ENCODE measurements around the gene NEK7.
"Not testable (repeated sequence)": the region's sequence is repeated elsewhere in the genome, so short reads cannot be mapped to it uniquely, and the experiment has no call there.

The NEK7 gene

DNA sequence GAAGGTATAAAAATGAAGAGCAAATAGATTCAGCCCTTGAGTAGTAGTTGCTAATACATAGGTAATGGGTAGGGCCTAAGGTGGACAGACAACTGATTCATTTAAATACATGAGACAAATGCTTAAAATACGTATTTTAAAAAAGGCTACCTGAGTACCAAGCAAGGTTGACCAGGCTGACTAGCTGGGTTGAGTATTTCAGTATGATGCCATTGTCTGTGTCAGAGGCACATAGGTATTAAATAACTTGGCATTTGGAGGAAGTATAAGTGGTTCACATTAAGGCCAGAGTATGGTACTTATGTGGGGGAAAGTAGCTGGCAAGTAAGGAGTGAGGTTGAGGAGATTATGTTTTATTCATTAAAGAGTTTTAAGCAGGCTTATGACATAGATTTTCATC, 19.4 kb downstream of the NEK7 start:
- no peak overlapping the region for H3K4me3 ChIP-seq (ENCODE audit: low read length)
- H3K9ac ChIP-seq (ENCODE audit: low read length), result no peak overlapping the region
- no peaks in the 10 kb centered on the region for H3K27me3 ChIP-seq (ENCODE audit: control insufficient read depth, insufficient read depth, low read length)
- H3K4me1 ChIP-seq (ENCODE audit: control insufficient read depth, low read depth, low read length), result peaks cover 8% of the 10 kb centered on the region
- no peaks in the 10 kb centered on the region for H3K9me3 ChIP-seq (ENCODE audit: control insufficient read depth, low read depth, low read length)
- no peak overlapping the region for H3K27ac ChIP-seq (ENCODE audit: low read length)
- no peaks in the 10 kb centered on the region for H3K36me3 ChIP-seq (ENCODE audit: control insufficient read depth, low read depth, low read length)

DNA sequence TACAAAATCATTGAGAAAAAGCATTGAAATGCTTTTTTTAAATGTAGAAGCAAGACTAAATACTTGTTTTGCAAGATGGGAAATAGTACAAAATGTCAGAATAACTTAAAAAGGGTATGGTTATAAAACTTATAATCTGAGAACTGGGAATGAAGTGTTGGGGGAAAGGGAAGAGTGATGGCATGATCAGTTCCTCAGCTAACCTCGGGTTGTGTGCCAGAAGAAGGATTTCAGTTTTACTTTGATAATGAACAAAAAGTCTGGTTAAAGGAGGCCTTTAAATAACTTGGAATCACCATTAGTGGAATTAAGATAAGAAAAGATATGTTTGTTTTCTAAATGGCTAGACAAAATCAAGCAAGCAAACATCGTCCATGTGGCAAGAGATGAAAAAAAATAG, 20.7 kb downstream of the NEK7 start:
- Histone ChIP-seq H3K9ac (ENCODE audit: low read length) (no peak overlapping the region), H3K4me3 (ENCODE audit: low read length) (no peak overlapping the region), H3K9me3 (ENCODE audit: control insufficient read depth, low read depth, low read length) (no peaks in the 10 kb centered on the region), H3K4me1 (ENCODE audit: control insufficient read depth, low read depth, low read length) (peaks cover 8% of the 10 kb centered on the region), H3K36me3 (ENCODE audit: control insufficient read depth, low read depth, low read length) (no peaks in the 10 kb centered on the region), H3K27ac (ENCODE audit: low read length) (no peak overlapping the region), H3K27me3 (ENCODE audit: control insufficient read depth, insufficient read depth, low read length) (no peaks in the 10 kb centered on the region)

- Histone ChIP-seq H3K27me3 (ENCODE audit: control insufficient read depth, insufficient read depth, low read length) (no peaks in the 10 kb centered on the region), H3K4me1 (ENCODE audit: control insufficient read depth, low read depth, low read length) (peaks cover 8% of the 10 kb centered on the region), H3K9me3 (ENCODE audit: control insufficient read depth, low read depth, low read length) (no peaks in the 10 kb centered on the region), H3K4me3 (ENCODE audit: low read length) (no peak overlapping the region), H3K9ac (ENCODE audit: low read length) (no peak overlapping the region), H3K27ac (ENCODE audit: low read length) (no peak overlapping the region), H3K36me3 (ENCODE audit: control insufficient read depth, low read depth, low read length) (no peaks in the 10 kb centered on the region)
Measured at GRCh38 chr1:198178615-198179014, 21.8 kb downstream of the NEK7 start.

GRCh38 chr1:198179556-198179981, 22.8 kb downstream of the NEK7 start:
- Histone ChIP-seq H3K4me1 (ENCODE audit: control insufficient read depth, low read depth, low read length) (peaks cover 8% of the 10 kb centered on the region), H3K4me3 (ENCODE audit: low read length) (no peak overlapping the region), H3K9ac (ENCODE audit: low read length) (no peak overlapping the region), H3K9me3 (ENCODE audit: control insufficient read depth, low read depth, low read length) (no peaks in the 10 kb centered on the region), H3K27ac (ENCODE audit: low read length) (peak overlapping the region; percentile 36), H3K36me3 (ENCODE audit: control insufficient read depth, low read depth, low read length) (no peaks in the 10 kb centered on the region), H3K27me3 (ENCODE audit: control insufficient read depth, insufficient read depth, low read length) (no peaks in the 10 kb centered on the region)

GRCh38 chr1:198183605-198184004, 26.8 kb downstream of the NEK7 start:
- Histone ChIP-seq H3K4me1 (ENCODE audit: control insufficient read depth, low read depth, low read length) (peaks cover 8% of the 10 kb centered on the region), H3K27ac (ENCODE audit: low read length) (no peak overlapping the region), H3K4me3 (ENCODE audit: low read length) (no peak overlapping the region), H3K27me3 (ENCODE audit: control insufficient read depth, insufficient read depth, low read length) (no peaks in the 10 kb centered on the region), H3K9ac (ENCODE audit: low read length) (no peak overlapping the region), H3K9me3 (ENCODE audit: control insufficient read depth, low read depth, low read length) (no peaks in the 10 kb centered on the region), H3K36me3 (ENCODE audit: control insufficient read depth, low read depth, low read length) (no peaks in the 10 kb centered on the region)

- Histone ChIP-seq H3K4me1 (ENCODE audit: control insufficient read depth, low read depth, low read length) (peaks cover 4% of the 10 kb centered on the region), H3K9me3 (ENCODE audit: control insufficient read depth, low read depth, low read length) (no peaks in the 10 kb centered on the region), H3K27ac (ENCODE audit: low read length) (no peak overlapping the region), H3K9ac (ENCODE audit: low read length) (no peak overlapping the region), H3K27me3 (ENCODE audit: control insufficient read depth, insufficient read depth, low read length) (no peaks in the 10 kb centered on the region), H3K4me3 (ENCODE audit: low read length) (no peak overlapping the region), H3K36me3 (ENCODE audit: control insufficient read depth, low read depth, low read length) (no peaks in the 10 kb centered on the region)
Measured at GRCh38 chr1:198184516-198184915, 27.7 kb downstream of the NEK7 start.

GRCh38 chr1:198185146-198185545, 28.3 kb downstream of the NEK7 start:
- H3K9ac ChIP-seq (ENCODE audit: low read length), result no peak overlapping the region
- no peak overlapping the region for H3K4me3 ChIP-seq (ENCODE audit: low read length)
- no peak overlapping the region for H3K27ac ChIP-seq (ENCODE audit: low read length)
- no peaks in the 10 kb centered on the region for H3K4me1 ChIP-seq (ENCODE audit: control insufficient read depth, low read depth, low read length)
- no peaks in the 10 kb centered on the region for H3K36me3 ChIP-seq (ENCODE audit: control insufficient read depth, low read depth, low read length)
- H3K9me3 ChIP-seq (ENCODE audit: control insufficient read depth, low read depth, low read length), result no peaks in the 10 kb centered on the region
- H3K27me3 ChIP-seq (ENCODE audit: control insufficient read depth, insufficient read depth, low read length), result no peaks in the 10 kb centered on the region

GRCh38 chr1:198185759-198186158, 29.0 kb downstream of the NEK7 start:
- no peaks in the 10 kb centered on the region for H3K9me3 ChIP-seq (ENCODE audit: control insufficient read depth, low read depth, low read length)
- H3K4me1 ChIP-seq (ENCODE audit: control insufficient read depth, low read depth, low read length), result no peaks in the 10 kb centered on the region
- no peaks in the 10 kb centered on the region for H3K36me3 ChIP-seq (ENCODE audit: control insufficient read depth, low read depth, low read length)
- no peak overlapping the region for H3K27ac ChIP-seq (ENCODE audit: low read length)
- no peak overlapping the region for H3K9ac ChIP-seq (ENCODE audit: low read length)
- H3K4me3 ChIP-seq (ENCODE audit: low read length), result no peak overlapping the region
- no peaks in the 10 kb centered on the region for H3K27me3 ChIP-seq (ENCODE audit: control insufficient read depth, insufficient read depth, low read length)

- no peaks in the 10 kb centered on the region for H3K36me3 ChIP-seq (ENCODE audit: control insufficient read depth, low read depth, low read length)
- H3K27ac ChIP-seq (ENCODE audit: low read length), result no peak overlapping the region
- H3K9ac ChIP-seq (ENCODE audit: low read length), result no peak overlapping the region
- no peak overlapping the region for H3K4me3 ChIP-seq (ENCODE audit: low read length)
- H3K9me3 ChIP-seq (ENCODE audit: control insufficient read depth, low read depth, low read length), result no peaks in the 10 kb centered on the region
- no peaks in the 10 kb centered on the region for H3K27me3 ChIP-seq (ENCODE audit: control insufficient read depth, insufficient read depth, low read length)
- no peaks in the 10 kb centered on the region for H3K4me1 ChIP-seq (ENCODE audit: control insufficient read depth, low read depth, low read length)
Measured at GRCh38 chr1:198186916-198187580, 30.2 kb downstream of the NEK7 start.

- Histone ChIP-seq H3K36me3 (ENCODE audit: control insufficient read depth, low read depth, low read length) (no peaks in the 10 kb centered on the region), H3K9ac (ENCODE audit: low read length) (no peak overlapping the region), H3K4me1 (ENCODE audit: control insufficient read depth, low read depth, low read length) (no peaks in the 10 kb centered on the region), H3K27ac (ENCODE audit: low read length) (no peak overlapping the region), H3K9me3 (ENCODE audit: control insufficient read depth, low read depth, low read length) (no peaks in the 10 kb centered on the region), H3K27me3 (ENCODE audit: control insufficient read depth, insufficient read depth, low read length) (no peaks in the 10 kb centered on the region), H3K4me3 (ENCODE audit: low read length) (no peak overlapping the region)
Measured at GRCh38 chr1:198187973-198188588, 31.3 kb downstream of the NEK7 start.

GRCh38 chr1:198191117-198191516, 34.3 kb downstream of the NEK7 start:
- Histone ChIP-seq H3K4me1 (ENCODE audit: control insufficient read depth, low read depth, low read length) (no peaks in the 10 kb centered on the region), H3K9ac (ENCODE audit: low read length) (no peak overlapping the region), H3K36me3 (ENCODE audit: control insufficient read depth, low read depth, low read length) (no peaks in the 10 kb centered on the region), H3K27ac (ENCODE audit: low read length) (no peak overlapping the region), H3K9me3 (ENCODE audit: control insufficient read depth, low read depth, low read length) (no peaks in the 10 kb centered on the region), H3K27me3 (ENCODE audit: control insufficient read depth, insufficient read depth, low read length) (no peaks in the 10 kb centered on the region), H3K4me3 (ENCODE audit: low read length) (no peak overlapping the region)

- not testable (repeated sequence) for H3K4me3 ChIP-seq (ENCODE audit: low read length); H3K27ac ChIP-seq (ENCODE audit: low read length); H3K9me3 ChIP-seq (ENCODE audit: control insufficient read depth, low read depth, low read length); H3K9ac ChIP-seq (ENCODE audit: low read length); H3K36me3 ChIP-seq (ENCODE audit: control insufficient read depth, low read depth, low read length); H3K27me3 ChIP-seq (ENCODE audit: control insufficient read depth, insufficient read depth, low read length); H3K4me1 ChIP-seq (ENCODE audit: control insufficient read depth, low read depth, low read length)
Measured at GRCh38 chr1:198193871-198194270, 37.1 kb downstream of the NEK7 start.

Data from iPS-18a (cell line).